H1 (cell line): ENCODE data around the gene CALML5. TPM values are rescaled to one million over a fixed set of nuclear protein-coding genes. Genes with fewer than 3 reads are reported as not detected.

Experiments used
- CTCF ChIA-PET: fragments of 300-600 bp; sonication (Branson Sonifier 250); formaldehyde crosslinking; loops from one replicate; lab custom pipeline; 2021; ENCODE audit not compliant: partially characterized antibody; lab: Charles Lee
- POLR2A ChIA-PET: fragments of 300-600 bp; sonication (Branson Sonifier 250); formaldehyde crosslinking; loops from one replicate; lab custom pipeline; 2021; ENCODE audit warnings: inconsistent platforms; ENCODE audit not compliant: partially characterized antibody; lab: Charles Lee
- DNase-seq, 2 experiments: peaks; one replicate each; pipeline versions ENCODE4 v3.0.0 to v3.0.0-alpha.2; 2010 to 2022; ENCODE audit warnings: low spot score in 2 of 2, low read depth in 1 of 2, mixed read lengths in 1 of 2
- FAIRE-seq: peaks from 2 replicates; lab custom pipeline; 2011; peaks lifted over from hg19 to GRCh38; lab: Jason Lieb, UNC
- H2AFZ ChIP-seq: 2 replicates; pipeline ENCODE4 v1.8.1; 2012; ENCODE audit warnings: low read length, inconsistent platforms
- H2AK5ac ChIP-seq: 2 replicates; pipeline ENCODE4 v1.6.1; 2013; ENCODE audit warnings: low read depth, low read length
- H2BK120ac ChIP-seq: replicated peaks from 2 replicates; pipeline ENCODE3; 2013; ENCODE audit warnings: low read depth, low read length, inconsistent platforms
- H2BK12ac ChIP-seq: 2 replicates; pipeline ENCODE4 v1.6.1; 2013; ENCODE audit warnings: low read depth, low read length
- H2BK15ac ChIP-seq: 2 replicates; pipeline ENCODE4 v1.6.1; 2013; ENCODE audit warnings: low read length
- H2BK20ac ChIP-seq: 2 replicates; pipeline ENCODE4 v1.6.1; 2013; ENCODE audit warnings: low read length
- H2BK5ac ChIP-seq: 2 replicates; pipeline ENCODE4 v1.6.1; 2013; ENCODE audit warnings: low read depth, low read length
- H3K14ac ChIP-seq: 2 replicates; pipeline ENCODE4 v1.6.1; 2013; ENCODE audit warnings: inconsistent platforms; ENCODE audit not compliant: insufficient read length
- H3K18ac ChIP-seq: 2 replicates; pipeline ENCODE4 v1.6.1; 2013; ENCODE audit warnings: low read length; ENCODE audit errors: extremely low read depth
- H3K23ac ChIP-seq: 2 replicates; pipeline ENCODE4 v1.6.1; 2013; ENCODE audit warnings: inconsistent platforms; ENCODE audit not compliant: insufficient read length
- H3K23me2 ChIP-seq: 2 replicates; pipeline ENCODE4 v1.6.1; 2013; ENCODE audit warnings: low read depth, low read length
- H3K27ac ChIP-seq: 2 replicates; pipeline ENCODE4 v1.6.1; 2011; ENCODE audit warnings: low read depth, low read length, inconsistent platforms
- H3K27me3 ChIP-seq, 4 experiments: replicated peaks in 1 of 4; 1 replicate in 1 of 4; 2 replicates in 3 of 4; pipeline versions ENCODE4 v1.6.1 to v1.8.1; 2011 to 2013; ENCODE audit warnings: low read length in 3 of 4, mild to moderate bottlenecking in 3 of 4, inconsistent platforms in 2 of 4, mixed read lengths in 2 of 4, moderate library complexity in 1 of 4; ENCODE audit not compliant: control insufficient read depth in 3 of 4, insufficient read depth in 3 of 4; ENCODE audit errors: extremely low read depth in 1 of 4
- H3K36me3 ChIP-seq, 4 experiments: 2 replicates each; pipeline versions ENCODE4 v1.6.1 to v1.8.1; 2011 to 2013; ENCODE audit warnings: mild to moderate bottlenecking in 4 of 4, low read length in 3 of 4, moderate library complexity in 2 of 4, control low read depth in 1 of 4, inconsistent platforms in 1 of 4; ENCODE audit not compliant: insufficient read depth in 4 of 4, control insufficient read depth in 2 of 4
- H3K4ac ChIP-seq: replicated peaks from 2 replicates; pipeline ENCODE3; 2013; ENCODE audit warnings: low read length, low read depth, mixed read lengths, inconsistent platforms; ENCODE audit not compliant: insufficient read length
- H3K4me1 ChIP-seq, 4 experiments: replicated peaks in 1 of 4; 1 replicate in 1 of 4; 2 replicates in 3 of 4; pipeline versions ENCODE4 v1.6.1 to v1.8.1; 2011 to 2013; ENCODE audit warnings: low read length in 3 of 4, inconsistent platforms in 2 of 4, mixed read lengths in 1 of 4; ENCODE audit not compliant: insufficient read depth in 4 of 4, control insufficient read depth in 3 of 4
- H3K4me2 ChIP-seq, 2 experiments: 2 replicates each; pipeline versions ENCODE4 v1.6.1 to v1.8.1; 2011 to 2013; ENCODE audit warnings: low read depth in 2 of 2, low read length in 2 of 2, control low read depth in 1 of 2, inconsistent platforms in 1 of 2, mild to moderate bottlenecking in 1 of 2; ENCODE audit not compliant: insufficient read depth in 1 of 2
- H3K4me3 ChIP-seq, 4 experiments: fragments of 200-600, 300-600 bp in 1 of 4; sonication (generic), shearing (Covaris generic), sonication (Bioruptor Twin) in 1 of 4; 2 replicates each; pipeline versions ENCODE4 v1.5.1 to v1.8.1; 2011 to 2016; ENCODE audit warnings: low read length in 4 of 4, low read depth in 3 of 4, control low read depth in 2 of 4, inconsistent platforms in 2 of 4, mild to moderate bottlenecking in 2 of 4, mixed read lengths in 1 of 4, moderate library complexity in 1 of 4; ENCODE audit not compliant: insufficient read depth in 2 of 4; ENCODE audit errors: extremely low read depth in 1 of 4
- H3K56ac ChIP-seq: replicated peaks from 2 replicates; pipeline ENCODE3; 2013; ENCODE audit warnings: low read depth, mild to moderate bottlenecking, mixed read lengths, low read length, inconsistent platforms; ENCODE audit not compliant: insufficient read length
- H3K79me1 ChIP-seq: 2 replicates; pipeline ENCODE4 v1.6.1; 2013; ENCODE audit warnings: low read depth, low read length, control low read depth
- H3K79me2 ChIP-seq, 2 experiments: 2 replicates each; pipeline versions ENCODE4 v1.6.1 to v1.8.1; 2012 to 2013; ENCODE audit warnings: low read length in 2 of 2, mild to moderate bottlenecking in 2 of 2, inconsistent platforms in 1 of 2; ENCODE audit not compliant: insufficient read depth in 2 of 2, control insufficient read depth in 1 of 2
- H3K9ac ChIP-seq, 4 experiments: replicated peaks in 1 of 4; 1 replicate in 1 of 4; 2 replicates in 3 of 4; pipeline versions ENCODE4 v1.6.1 to v1.8.1; 2011 to 2013; ENCODE audit warnings: low read depth in 3 of 4, low read length in 3 of 4, control low read depth in 2 of 4, mild to moderate bottlenecking in 2 of 4, moderate library complexity in 2 of 4, inconsistent platforms in 1 of 4; ENCODE audit errors: extremely low read depth in 1 of 4
- H3K9me3 ChIP-seq, 2 experiments: 2 replicates each; pipeline versions ENCODE4 v1.6.1 to v1.8.1; 2012 to 2013; ENCODE audit warnings: mild to moderate bottlenecking in 2 of 2, moderate library complexity in 2 of 2, control low read depth in 1 of 2, inconsistent platforms in 1 of 2, low read depth in 1 of 2, low read length in 1 of 2, mixed read lengths in 1 of 2; ENCODE audit not compliant: insufficient read depth in 2 of 2
- H4K20me1 ChIP-seq, 2 experiments: replicated peaks in 1 of 2; 2 replicates each; pipeline versions ENCODE3 to v1.8.1; 2011 to 2013; ENCODE audit warnings: inconsistent platforms in 2 of 2, low read length in 2 of 2, mild to moderate bottlenecking in 1 of 2; ENCODE audit not compliant: insufficient read depth in 2 of 2, control insufficient read depth in 1 of 2
- H4K5ac ChIP-seq: 2 replicates; pipeline ENCODE4 v1.6.1; 2013; ENCODE audit warnings: low read length, low read depth, mixed read lengths, inconsistent platforms; ENCODE audit not compliant: insufficient read length
- H4K8ac ChIP-seq: 2 replicates; pipeline ENCODE4 v1.8.0; 2013; ENCODE audit warnings: mild to moderate bottlenecking, moderate library complexity, low read length, inconsistent platforms; ENCODE audit not compliant: insufficient read depth; ENCODE audit errors: extremely low read depth
- H4K91ac ChIP-seq: replicated peaks from 2 replicates; pipeline ENCODE3; 2013; ENCODE audit warnings: low read length, mixed read lengths, inconsistent platforms; ENCODE audit not compliant: insufficient read length
- CBX8 ChIP-seq: fragments of 300-800, 300-1000 bp; sonication (generic); IDR thresholded peaks from 2 replicates; pipeline ENCODE4 v1.7.1; 2016; ENCODE audit warnings: low read depth, low read length, borderline replicate concordance
- EZH2 ChIP-seq: fragments of 200-600 bp; sonication (generic); IDR thresholded peaks from 2 replicates; pipeline ENCODE4 v1.7.1; 2012; ENCODE audit warnings: low read depth, mild to moderate bottlenecking, moderate library complexity, low read length, inconsistent platforms; ENCODE audit not compliant: severe bottlenecking
- GTF2F1 ChIP-seq: IDR thresholded peaks from 2 replicates; pipeline ENCODE4 v1.6.1; 2012; ENCODE audit warnings: low read depth, low read length, improper control_type of control experiment, borderline replicate concordance
- KDM4A ChIP-seq: IDR thresholded peaks from one replicate; pipeline ENCODE4 v1.7.1; 2012; ENCODE audit warnings: low read depth, mild to moderate bottlenecking, moderate library complexity, low read length, inconsistent platforms; ENCODE audit not compliant: severe bottlenecking
- NANOG ChIP-seq: IDR thresholded peaks from 2 replicates; pipeline ENCODE4 v1.6.1; 2011; ENCODE audit warnings: low read length, low read depth, mild to moderate bottlenecking, inconsistent platforms; ENCODE audit not compliant: insufficient read depth, poor library complexity, severe bottlenecking
- POLR2A ChIP-seq, 2 experiments: IDR thresholded peaks; 1 replicate in 1 of 2; 2 replicates in 1 of 2; pipeline ENCODE4 v1.6.1; 2011; ENCODE audit warnings: low read depth in 2 of 2, low read length in 2 of 2, mild to moderate bottlenecking in 2 of 2; ENCODE audit errors: control extremely low read depth in 1 of 2
- SIRT6 ChIP-seq: IDR thresholded peaks from one replicate; pipeline ENCODE4 v1.7.1; 2012; ENCODE audit warnings: low read length, inconsistent platforms
- SP1 ChIP-seq: IDR thresholded peaks from 2 replicates; pipeline ENCODE4 v1.6.1; 2011; ENCODE audit warnings: low read depth, low read length
- SRF ChIP-seq: IDR thresholded peaks from 2 replicates; pipeline ENCODE4 v1.6.1; 2011; ENCODE audit warnings: mild to moderate bottlenecking, low read depth, low read length, moderate library complexity
- TCF12 ChIP-seq: IDR thresholded peaks from 2 replicates; pipeline ENCODE4 v1.6.1; 2011; ENCODE audit warnings: low read depth, mild to moderate bottlenecking, low read length
- USF2 ChIP-seq: IDR thresholded peaks from 2 replicates; pipeline ENCODE4 v1.6.1; 2011; ENCODE audit warnings: low read length, improper control_type of control experiment
- WGBS, 2 experiments: shearing (Covaris generic) in 1 of 2; methylation state at CpG; one replicate each; pipeline versions ENCODE4 v1.1.6 to v1.1.7; 2013 to 2015; ENCODE audit warnings: low lambda C conversion rate in 2 of 2, mixed read lengths in 2 of 2, inconsistent platforms in 1 of 2, low coverage in 1 of 2, missing lambda C conversion rate in 1 of 2; ENCODE audit not compliant: insufficient replicate concordance in 2 of 2, insufficient coverage in 1 of 2, insufficient read length in 1 of 2; ENCODE audit errors: extremely low coverage in 1 of 2, missing lambda C conversion rate in 1 of 2; 5-methylcytosine and 5-hydroxymethylcytosine counted together
- polyA plus RNA-seq, 7 experiments: library from polyadenylated mRNA; depleted of rRNA in 3 of 7; stranded (reverse) in 5 of 7; unstranded in 2 of 7; fragments of >200 nt in 5 of 7; fragments of 200-250 nt in 2 of 7; gene quantifications; 1 replicate in 5 of 7; 2 replicates in 1 of 7; 4 replicates in 1 of 7; pipeline versions ENCODE4 v1.2.1 to v1.2.3, GENCODE V29; 2011 to 2013; ENCODE audit warnings: missing spikeins in 2 of 7, mixed read lengths in 2 of 7
- total RNA-seq: library from RNA; stranded (reverse); fragmentation: NEBNext Ultra II Directional; extraction: Animal tissue kit (Norgen Biotek cat#: 25700); gene quantifications from 2 replicates; pipeline ENCODE4 v1.2.1, GENCODE V29; 2021

The CALML5 gene
- total and polyA plus RNA-seq, 2 of the 8 experiments (the other 6 are each of a cell fraction or from before 2014, with no cell fraction given), result not detected

- DNase-seq (no peak), FAIRE-seq (peak; percentile 92)
- H2BK20ac ChIP-seq, result no peak overlapping the region
- H3K14ac ChIP-seq, result no peak overlapping the region
- no peak overlapping the region for H4K91ac ChIP-seq
- no peak overlapping the region for H4K8ac ChIP-seq
- H2AK5ac ChIP-seq, result no peak overlapping the region
- H4K5ac ChIP-seq, result no peak overlapping the region
- H3K79me1 ChIP-seq, result no peaks in the 10 kb centered on the region
- 88% methylated on average over 10 of the region's 14 CpGs; no CpG with 5 or more reads in 1 of the 2 experiments for WGBS, 2 experiments
- no peak overlapping the region for H3K56ac ChIP-seq
- ChIA-PET POLR2A (interaction anchor here (0.8 to 1.8 kb wide), 2 partner anchors 13 to 26 kb away, joined by 4 read pairs; no protein-coding TSS in a partner anchor), CTCF (interaction anchor here (1.3 to 4.7 kb wide), 5 partner anchors 9 to 688 kb away, joined by 3 to 28 read pairs (median 3); no protein-coding TSS in a partner anchor)
- no peaks in the 10 kb centered on the region for H3K36me3 ChIP-seq
- no peak overlapping the region for H3K23ac ChIP-seq
- H3K79me2 ChIP-seq, result no peaks in the 10 kb centered on the region
- no peak overlapping the region for H2AFZ ChIP-seq
- peak overlapping the region; percentile 39; the same call in 1 of the 2 replicates for H2BK12ac ChIP-seq
- no peak overlapping the region for H3K18ac ChIP-seq
- H2BK5ac ChIP-seq, result no peak overlapping the region
- no peak overlapping the region for H3K4me2 ChIP-seq
- no peaks in the 10 kb centered on the region for H4K20me1 ChIP-seq
- H3K4ac ChIP-seq, result no peak overlapping the region
- H2BK15ac ChIP-seq, result no peak overlapping the region
- H2BK120ac ChIP-seq, result no peak overlapping the region
- H3K27me3 ChIP-seq, result no peaks in the 10 kb centered on the region
- H3K4me1 ChIP-seq, result no peaks in the 10 kb centered on the region
- no peak overlapping the region for H3K27ac ChIP-seq
- no peak overlapping the region for H3K4me3 ChIP-seq
- no peak overlapping the region for H3K9ac ChIP-seq
- H3K9me3 ChIP-seq, result no peaks in the 10 kb centered on the region
- TF ChIP-seq SP1 (no peak), KDM4A (no peak), GTF2F1 (no peak), SRF (no peak), EZH2 (no peak), USF2 (no peak), TCF12 (no peak), SIRT6 (no peak), NANOG (no peak), CBX8 (no peak), POLR2A (IDR thresholded peaks at IDR 0.05; ENCODE audit: control extremely low read depth in 1 of 2, low read depth in 2 of 2, low read length in 2 of 2) (no peak)
- H3K23me2 ChIP-seq, result peaks cover 4% of the 10 kb centered on the region; the same call in 1 of the 2 replicates
Observed at GRCh38 chr10:5502571-5503476, 3.5 kb upstream of the CALML5 start.
